DOHH2 (cell line): ENCODE measurements around the gene FNDC3A.

Source experiments
- H3F3A ChIP-seq: fragments of 200-600 bp; sonication (generic), shearing (Covaris generic); 2 replicates; pipeline ENCODE4 v1.6.0; 2016; ENCODE audit warnings: antibody characterized with exemption, mild to moderate bottlenecking; ENCODE audit not compliant: control insufficient read depth, insufficient read depth
- H3K27ac ChIP-seq: fragments of 200-600 bp; sonication (generic); 2 replicates; pipeline ENCODE4 v1.5.1; 2014; ENCODE audit warnings: low read depth, mild to moderate bottlenecking, low read length, moderate library complexity
- H3K27me3 ChIP-seq: fragments of 200-600 bp; sonication (generic); 2 replicates; pipeline ENCODE4 v1.6.1; 2014; ENCODE audit warnings: mild to moderate bottlenecking, low read length, mixed read lengths; ENCODE audit not compliant: control insufficient read depth
- H3K36me3 ChIP-seq: fragments of 200-600 bp; sonication (generic); 2 replicates; pipeline ENCODE4 v1.6.1; 2014; ENCODE audit warnings: mild to moderate bottlenecking, low read length, moderate library complexity, mixed read lengths; ENCODE audit not compliant: control insufficient read depth
- H3K4me1 ChIP-seq: fragments of 200-600 bp; sonication (generic); 2 replicates; pipeline ENCODE4 v1.6.1; 2014; ENCODE audit warnings: mild to moderate bottlenecking, low read length, mixed read lengths; ENCODE audit not compliant: control insufficient read depth
- H3K4me2 ChIP-seq: fragments of 200-600 bp; sonication (generic); 2 replicates; pipeline ENCODE4 v1.6.0; 2014; ENCODE audit warnings: mild to moderate bottlenecking, low read length, moderate library complexity
- H3K4me3 ChIP-seq: fragments of 200-600 bp; sonication (generic); 2 replicates; pipeline ENCODE4 v1.5.1; 2014; ENCODE audit warnings: mild to moderate bottlenecking, low read length, mixed read lengths
- H3K79me2 ChIP-seq: fragments of 200-600 bp; sonication (generic); 2 replicates; pipeline ENCODE4 v1.6.1; 2014; ENCODE audit warnings: mild to moderate bottlenecking, low read length, mixed read lengths; ENCODE audit not compliant: control insufficient read depth
- H3K9me2 ChIP-seq: fragments of 200-600 bp; sonication (generic); replicated peaks from 2 replicates; pipeline ENCODE4 v1.6.1; 2014; ENCODE audit warnings: mild to moderate bottlenecking, low read length, mixed read lengths; ENCODE audit not compliant: control insufficient read depth
- H3K9me3 ChIP-seq: fragments of 200-600 bp; sonication (generic); 2 replicates; pipeline ENCODE4 v1.6.1; 2014; ENCODE audit warnings: antibody characterized with exemption, low read length, mixed read lengths; ENCODE audit not compliant: control insufficient read depth, insufficient read depth
- H4K20me1 ChIP-seq: fragments of 200-600 bp; sonication (generic); 2 replicates; pipeline ENCODE4 v1.6.0; 2014; ENCODE audit warnings: low read depth, mild to moderate bottlenecking, antibody characterized with exemption, low read length, moderate library complexity; ENCODE audit not compliant: control insufficient read depth, insufficient read depth
- EZH2phosphoT487 ChIP-seq: fragments of 200-600 bp; sonication (generic); IDR thresholded peaks from 2 replicates; pipeline ENCODE4 v1.6.1; 2017; ENCODE audit warnings: borderline replicate concordance, mild to moderate bottlenecking, antibody characterized with exemption, low read length, moderate library complexity, mixed read lengths
- TF ChIP-seq, protein P1 (sequence below): fragments of 200-600 bp; sonication (generic); IDR thresholded peaks from one replicate; pipeline ENCODE4 v1.5.1; 2014; ENCODE audit warnings: antibody characterized with exemption, mild to moderate bottlenecking, low read depth, low read length; ENCODE audit not compliant: poor library complexity, severe bottlenecking

Gene FNDC3A

DNA sequence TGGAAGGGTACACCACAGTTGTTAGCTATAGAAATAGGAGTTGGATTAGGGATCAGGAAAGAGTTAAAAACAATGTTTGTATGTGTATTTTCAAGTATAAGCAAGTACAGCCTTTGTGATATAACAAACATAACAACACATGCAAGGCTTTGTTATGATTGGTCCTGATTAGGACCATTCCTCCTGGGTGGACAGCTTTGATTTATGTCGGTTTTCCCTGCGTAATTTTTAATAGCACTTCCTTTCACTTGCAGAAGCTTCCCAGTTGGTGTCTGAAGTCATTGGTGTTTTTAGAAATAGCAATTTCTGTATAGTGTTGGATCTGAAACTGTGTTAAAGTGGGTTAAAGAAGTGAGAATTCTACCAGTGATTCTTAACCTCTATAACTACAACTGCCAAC, 10.0 kb downstream of the FNDC3A start:
- peaks cover 1% of the 10 kb centered on the region; the same call in 1 of the 2 replicates for H3K9me3 ChIP-seq
- H3K79me2 ChIP-seq, result no peaks in the 10 kb centered on the region
- H4K20me1 ChIP-seq, result no peaks in the 10 kb centered on the region
- peaks cover 9% of the 10 kb centered on the region for H3K27me3 ChIP-seq
- H3K4me3 ChIP-seq, result no peak overlapping the region
- no peak overlapping the region for H3K27ac ChIP-seq
- H3K4me2 ChIP-seq, result no peak overlapping the region
- no peaks in the 10 kb centered on the region for H3K9me2 ChIP-seq
- peaks cover 1% of the 10 kb centered on the region for H3K4me1 ChIP-seq
- H3F3A ChIP-seq, result no peaks in the 10 kb centered on the region
- H3K36me3 ChIP-seq, result no peaks in the 10 kb centered on the region
- TF ChIP-seq, protein P1, sequence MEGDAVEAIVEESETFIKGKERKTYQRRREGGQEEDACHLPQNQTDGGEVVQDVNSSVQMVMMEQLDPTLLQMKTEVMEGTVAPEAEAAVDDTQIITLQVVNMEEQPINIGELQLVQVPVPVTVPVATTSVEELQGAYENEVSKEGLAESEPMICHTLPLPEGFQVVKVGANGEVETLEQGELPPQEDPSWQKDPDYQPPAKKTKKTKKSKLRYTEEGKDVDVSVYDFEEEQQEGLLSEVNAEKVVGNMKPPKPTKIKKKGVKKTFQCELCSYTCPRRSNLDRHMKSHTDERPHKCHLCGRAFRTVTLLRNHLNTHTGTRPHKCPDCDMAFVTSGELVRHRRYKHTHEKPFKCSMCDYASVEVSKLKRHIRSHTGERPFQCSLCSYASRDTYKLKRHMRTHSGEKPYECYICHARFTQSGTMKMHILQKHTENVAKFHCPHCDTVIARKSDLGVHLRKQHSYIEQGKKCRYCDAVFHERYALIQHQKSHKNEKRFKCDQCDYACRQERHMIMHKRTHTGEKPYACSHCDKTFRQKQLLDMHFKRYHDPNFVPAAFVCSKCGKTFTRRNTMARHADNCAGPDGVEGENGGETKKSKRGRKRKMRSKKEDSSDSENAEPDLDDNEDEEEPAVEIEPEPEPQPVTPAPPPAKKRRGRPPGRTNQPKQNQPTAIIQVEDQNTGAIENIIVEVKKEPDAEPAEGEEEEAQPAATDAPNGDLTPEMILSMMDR, result no peak

DNA sequence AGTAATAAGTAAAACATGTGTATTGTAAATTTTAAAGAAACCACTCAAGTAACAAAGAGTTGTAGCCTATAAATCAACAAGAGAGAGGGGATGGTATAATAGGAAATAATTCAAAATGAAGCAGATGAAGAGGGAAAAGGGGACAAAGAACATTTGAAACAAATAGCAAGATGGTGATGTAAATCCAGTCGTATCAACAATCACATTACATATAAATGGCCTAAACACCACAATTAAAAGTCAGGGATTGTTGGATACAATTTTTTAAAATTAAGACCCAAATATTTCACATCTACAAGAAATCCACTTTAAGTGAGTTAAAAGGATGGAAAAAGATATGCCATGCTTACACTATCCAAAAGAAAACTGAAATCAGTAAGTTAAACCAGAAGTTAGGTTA, 15.2 kb downstream of the FNDC3A start:
- no peaks in the 10 kb centered on the region for H3K9me2 ChIP-seq
- no peaks in the 10 kb centered on the region for H3K4me1 ChIP-seq
- no peak overlapping the region for H3K4me3 ChIP-seq
- H3K9me3 ChIP-seq, result peaks cover 6% of the 10 kb centered on the region; the same call in 1 of the 2 replicates
- no peak overlapping the region for H3K4me2 ChIP-seq
- H3K27me3 ChIP-seq, result no peaks in the 10 kb centered on the region
- TF ChIP-seq EZH2phosphoT487, result no peak
- TF ChIP-seq, protein P1, result no peak
- H3K27ac ChIP-seq, result no peak overlapping the region
- no peaks in the 10 kb centered on the region for H3F3A ChIP-seq
- H4K20me1 ChIP-seq, result no peaks in the 10 kb centered on the region
- no peaks in the 10 kb centered on the region for H3K36me3 ChIP-seq
- no peaks in the 10 kb centered on the region for H3K79me2 ChIP-seq

DNA sequence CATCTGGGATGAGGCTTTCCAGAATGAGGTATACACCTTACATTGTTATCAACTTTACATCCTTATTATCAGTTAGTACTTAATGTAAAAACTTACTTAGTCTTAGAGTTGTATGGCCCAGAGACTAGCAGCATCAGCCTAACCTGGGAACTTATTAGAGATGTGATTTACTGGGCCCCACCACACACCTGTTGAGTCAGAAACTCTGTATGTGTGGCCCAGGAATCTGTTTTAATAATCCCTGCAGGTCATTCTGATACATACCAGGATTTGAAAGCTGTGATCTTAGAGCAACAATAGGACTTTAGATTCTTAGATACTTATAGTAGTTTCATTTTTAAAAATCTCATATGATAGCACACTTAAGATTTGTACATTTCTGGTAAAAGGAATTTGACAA, 17.4 kb downstream of the FNDC3A start:
- no peak overlapping the region for H3K27ac ChIP-seq
- no peaks in the 10 kb centered on the region for H3F3A ChIP-seq
- no peaks in the 10 kb centered on the region for H3K79me2 ChIP-seq
- H3K4me2 ChIP-seq, result no peak overlapping the region
- no peaks in the 10 kb centered on the region for H3K27me3 ChIP-seq
- H3K36me3 ChIP-seq, result no peaks in the 10 kb centered on the region
- no peak for TF ChIP-seq EZH2phosphoT487
- TF ChIP-seq, protein P1, result no peak
- H3K4me1 ChIP-seq, result no peaks in the 10 kb centered on the region
- no peak overlapping the region for H3K4me3 ChIP-seq
- H3K9me3 ChIP-seq, result peaks cover 6% of the 10 kb centered on the region; the same call in 1 of the 2 replicates
- no peaks in the 10 kb centered on the region for H4K20me1 ChIP-seq
- H3K9me2 ChIP-seq, result no peaks in the 10 kb centered on the region

DNA sequence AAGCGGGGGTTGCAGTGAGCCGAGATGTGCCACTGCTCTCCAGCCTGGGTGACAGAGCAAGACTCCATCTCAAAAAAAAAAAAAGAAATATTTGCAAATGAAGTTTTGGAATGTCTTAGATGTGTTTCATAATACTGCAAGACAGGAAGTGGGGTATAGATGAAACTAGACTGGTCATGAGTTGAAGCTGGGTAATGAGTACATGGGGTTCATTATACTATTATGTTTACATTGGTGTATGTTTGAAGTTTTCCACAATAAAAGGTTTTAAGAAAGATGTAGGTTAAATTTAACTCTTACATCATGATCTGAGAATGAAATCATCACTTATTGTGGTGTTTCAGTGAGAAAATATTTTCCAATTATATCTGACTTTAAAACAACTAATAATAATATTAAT, 19.0 kb downstream of the FNDC3A start:
- no peaks in the 10 kb centered on the region for H3K4me1 ChIP-seq
- H3K9me2 ChIP-seq, result no peaks in the 10 kb centered on the region
- H3K27ac ChIP-seq, result no peak overlapping the region
- H3K9me3 ChIP-seq, result peaks cover 6% of the 10 kb centered on the region; the same call in 1 of the 2 replicates
- H3K4me2 ChIP-seq, result no peak overlapping the region
- H4K20me1 ChIP-seq, result no peaks in the 10 kb centered on the region
- no peaks in the 10 kb centered on the region for H3K36me3 ChIP-seq
- TF ChIP-seq EZH2phosphoT487, result no peak
- TF ChIP-seq, protein P1, result no peak
- no peaks in the 10 kb centered on the region for H3F3A ChIP-seq
- H3K27me3 ChIP-seq, result no peaks in the 10 kb centered on the region
- no peak overlapping the region for H3K4me3 ChIP-seq
- H3K79me2 ChIP-seq, result no peaks in the 10 kb centered on the region
